ENCODE results near the gene CYLD.
A peak's percentile ranks its signal among the peaks of the same experiment; 100 is the strongest.

Gene CYLD

DNA sequence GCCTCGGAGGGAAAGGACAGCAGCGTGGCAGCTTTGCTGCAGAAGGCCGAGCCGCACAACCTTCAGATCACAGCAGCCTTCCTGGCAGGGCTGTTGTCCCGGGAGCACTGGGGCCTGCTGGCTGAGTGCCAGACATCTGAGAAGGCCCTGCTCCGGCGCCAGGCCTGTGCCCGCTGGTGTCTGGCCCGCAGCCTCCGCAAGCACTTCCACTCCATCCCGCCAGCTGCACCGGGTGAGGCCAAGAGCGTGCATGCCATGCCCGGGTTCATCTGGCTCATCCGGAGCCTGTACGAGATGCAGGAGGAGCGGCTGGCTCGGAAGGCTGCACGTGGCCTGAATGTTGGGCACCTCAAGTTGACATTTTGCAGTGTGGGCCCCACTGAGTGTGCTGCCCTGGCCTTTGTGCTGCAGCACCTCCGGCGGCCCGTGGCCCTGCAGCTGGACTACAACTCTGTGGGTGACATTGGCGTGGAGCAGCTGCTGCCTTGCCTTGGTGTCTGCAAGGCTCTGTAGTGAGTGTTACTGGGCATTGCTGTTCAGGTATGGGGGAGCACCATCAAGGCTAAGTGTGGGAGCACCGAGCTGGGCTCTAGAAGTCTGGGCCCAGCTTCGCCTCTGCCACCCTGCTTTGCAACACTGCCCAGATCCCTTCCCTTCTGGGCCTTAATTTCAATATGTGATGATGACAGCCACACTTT is 29.9 kb upstream of the CYLD start:
- peak; percentile 55 for DNase-seq

DNA sequence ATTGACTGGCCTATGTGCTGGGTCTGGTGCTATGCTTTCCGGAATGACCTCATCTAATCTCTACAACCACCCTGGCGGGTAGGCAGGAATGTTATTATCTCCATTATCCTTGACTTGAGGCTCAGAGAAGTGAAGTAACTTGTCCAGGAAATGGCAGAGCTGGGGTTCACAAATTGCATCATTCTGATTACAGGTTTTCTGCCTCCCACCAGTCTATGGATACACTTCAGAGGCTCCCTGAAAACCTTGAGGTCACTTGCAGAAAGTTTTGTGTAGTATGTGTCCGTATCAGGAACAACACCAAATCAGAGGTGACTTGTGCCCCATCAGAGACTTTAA is 29.4 kb upstream of the CYLD start:
- DNase-seq = no peak

DNA sequence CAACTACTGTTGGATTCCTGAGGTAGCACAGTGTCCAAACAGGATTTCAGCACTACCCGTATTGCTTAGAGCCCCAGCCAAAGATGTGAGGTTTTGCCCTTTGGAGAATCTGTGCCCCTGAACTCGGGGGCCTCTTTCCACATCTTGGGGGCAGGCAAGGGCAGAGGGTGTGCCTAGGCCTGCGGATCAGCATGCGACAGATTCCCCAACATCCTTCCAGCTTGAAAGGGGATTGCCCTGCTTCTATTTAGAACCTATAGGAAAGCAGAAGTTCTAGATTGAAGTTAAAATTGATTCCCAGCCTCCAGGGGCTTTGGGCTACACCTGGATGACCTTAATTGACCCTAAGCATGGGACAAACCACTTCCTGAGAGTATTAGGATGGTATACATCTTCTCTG is 28.9 kb upstream of the CYLD start:
- no peak for DNase-seq

DNA sequence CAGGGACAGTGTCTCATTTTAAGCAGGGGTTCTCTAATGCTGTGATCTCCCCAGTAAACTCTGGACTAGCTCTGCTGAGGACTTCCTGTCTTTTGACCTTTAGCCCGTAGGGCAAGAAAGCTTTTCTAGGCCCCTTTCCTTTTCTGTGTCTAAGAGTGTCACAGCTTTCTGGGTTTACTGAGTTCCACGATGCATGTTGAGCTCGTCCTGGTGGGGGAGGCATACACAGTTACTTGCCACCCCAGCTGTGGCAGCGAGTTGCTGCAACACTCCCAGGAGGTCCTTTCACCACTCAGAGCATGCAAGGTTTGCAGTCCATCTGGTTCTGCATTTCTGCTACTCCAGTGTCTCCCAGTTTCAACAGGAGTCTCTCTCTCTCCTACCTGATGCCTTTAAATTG is 24.8 kb upstream of the CYLD start:
- DNase-seq = no peak

DNA sequence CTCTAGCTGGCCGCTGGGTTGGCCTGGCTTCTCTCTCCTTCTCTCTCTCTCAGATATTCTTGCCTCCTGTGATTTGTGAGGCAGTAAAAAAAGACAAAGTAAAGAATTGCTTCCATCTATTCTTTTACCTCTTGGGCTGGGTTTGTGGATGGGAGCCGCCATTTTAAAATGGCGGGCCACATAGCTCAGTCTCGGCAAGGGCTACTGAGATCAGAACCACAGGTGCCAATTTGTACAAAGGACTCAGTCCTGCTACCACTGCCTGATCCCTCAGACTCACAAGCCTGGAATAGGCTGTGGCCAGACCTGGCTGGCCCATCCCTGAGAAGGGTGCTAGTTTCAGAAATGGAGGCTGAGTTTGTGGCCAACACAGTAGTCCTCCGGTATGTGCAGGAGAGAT is 24.4 kb upstream of the CYLD start:
- no peak for DNase-seq

DNA sequence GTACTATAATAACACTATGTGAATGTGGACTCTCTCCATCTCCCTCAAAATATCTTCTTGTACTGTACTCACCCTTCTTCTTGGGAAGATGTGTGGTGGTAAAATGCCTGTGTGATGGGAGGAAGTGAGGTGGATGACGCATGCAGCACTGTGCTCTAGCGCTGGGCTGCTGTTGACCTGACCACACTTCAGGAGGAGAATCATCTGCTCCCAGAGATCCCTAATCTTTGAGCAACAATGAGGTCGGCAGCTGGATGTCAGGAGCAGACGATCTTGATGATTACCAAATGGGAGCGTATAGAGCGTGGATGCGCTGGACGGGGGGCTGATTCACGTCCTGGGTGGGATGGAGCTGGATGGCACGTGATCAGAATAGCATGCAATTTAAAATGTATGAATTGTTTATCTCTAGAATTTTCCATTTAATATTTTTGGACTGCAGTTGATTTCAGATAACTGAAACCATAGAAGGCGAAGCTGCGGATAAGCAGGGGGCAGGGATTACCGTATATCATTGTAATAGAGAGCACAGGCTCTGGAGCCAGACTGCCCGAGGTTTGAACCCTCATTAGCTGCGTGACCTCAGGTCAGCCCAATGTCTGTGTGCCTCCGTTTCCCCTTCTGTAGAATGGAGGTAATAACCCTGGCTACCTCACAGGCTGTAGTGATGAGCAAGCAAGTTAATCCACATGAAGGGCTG is 23.7 kb upstream of the CYLD start:
- no peak for DNase-seq

DNA sequence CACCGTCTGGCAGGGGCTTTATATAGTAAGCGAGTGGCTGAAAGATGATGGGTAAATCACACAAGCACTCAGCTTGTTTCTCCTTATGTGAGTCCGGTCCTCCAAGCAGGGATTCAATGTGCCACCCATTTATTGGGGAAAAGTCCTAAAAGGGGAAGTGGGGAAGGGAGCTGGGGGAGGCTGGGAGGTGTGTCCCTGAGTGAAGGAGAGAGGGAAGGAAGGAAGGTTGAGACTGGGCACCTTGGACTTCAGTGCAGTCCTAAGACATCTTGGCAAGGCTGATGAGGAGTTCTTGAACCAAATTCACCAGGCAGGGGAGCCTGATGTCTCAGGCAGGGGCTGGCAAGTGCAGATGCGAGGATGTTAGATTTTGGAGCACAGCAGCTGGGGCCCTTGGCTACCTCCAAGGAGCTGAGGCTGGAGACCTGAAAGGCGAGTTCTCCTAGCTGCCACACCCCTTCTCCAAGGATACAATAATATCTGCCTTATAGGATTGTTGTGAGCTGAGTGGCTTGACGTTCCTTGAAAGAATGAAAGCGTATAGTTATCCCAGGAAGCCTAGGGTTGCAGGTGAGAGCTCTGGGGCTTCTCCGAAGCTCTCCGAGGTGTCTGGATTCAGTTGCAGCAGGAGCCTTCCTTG is 23.0 kb upstream of the CYLD start:
- no peak for DNase-seq

DNA sequence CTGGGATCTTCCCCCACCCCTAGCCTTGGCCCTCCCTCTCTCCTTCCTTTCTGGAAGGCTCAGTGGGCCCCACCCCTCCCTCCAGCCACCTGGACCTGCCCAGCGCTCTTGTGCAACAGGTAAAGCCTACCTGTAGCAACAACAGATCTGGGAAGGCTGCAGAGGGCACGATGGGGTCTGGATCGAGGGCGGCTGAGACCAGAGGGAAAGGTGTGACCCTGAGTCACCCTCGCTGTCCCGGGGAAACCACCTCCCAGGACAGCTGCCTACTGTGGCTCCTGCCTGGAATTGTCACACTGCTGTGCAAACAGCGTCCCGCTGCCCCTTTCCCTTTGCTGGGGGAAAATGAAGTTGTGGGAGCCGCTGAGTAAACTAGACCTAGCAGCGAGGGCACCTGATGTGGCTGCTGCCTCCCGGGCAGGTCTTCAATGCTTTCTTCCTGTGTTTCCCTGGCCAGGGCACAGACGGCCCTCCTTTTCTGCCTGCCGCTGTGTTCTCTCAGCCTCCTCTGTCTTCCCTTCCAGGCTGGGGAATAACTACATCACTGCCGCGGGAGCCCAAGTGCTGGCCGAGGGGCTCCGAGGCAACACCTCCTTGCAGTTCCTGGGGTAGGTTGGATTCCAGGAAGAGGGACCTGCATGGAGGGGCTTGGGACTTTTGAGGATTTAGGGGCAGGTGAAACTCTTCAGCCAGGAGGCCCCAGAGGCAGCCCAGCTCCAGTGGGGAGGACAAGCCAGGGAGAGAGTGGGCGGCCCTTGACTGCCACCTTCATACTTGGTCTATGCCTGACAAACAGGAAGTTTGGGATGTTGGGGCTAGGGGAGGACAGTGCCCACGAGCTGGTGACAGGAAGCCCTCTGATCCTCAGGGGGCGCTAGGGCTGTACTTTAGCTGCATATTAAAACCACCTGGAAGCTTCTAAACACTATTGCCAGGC is 22.2 kb upstream of the CYLD start:
- no peak for DNase-seq

DNA sequence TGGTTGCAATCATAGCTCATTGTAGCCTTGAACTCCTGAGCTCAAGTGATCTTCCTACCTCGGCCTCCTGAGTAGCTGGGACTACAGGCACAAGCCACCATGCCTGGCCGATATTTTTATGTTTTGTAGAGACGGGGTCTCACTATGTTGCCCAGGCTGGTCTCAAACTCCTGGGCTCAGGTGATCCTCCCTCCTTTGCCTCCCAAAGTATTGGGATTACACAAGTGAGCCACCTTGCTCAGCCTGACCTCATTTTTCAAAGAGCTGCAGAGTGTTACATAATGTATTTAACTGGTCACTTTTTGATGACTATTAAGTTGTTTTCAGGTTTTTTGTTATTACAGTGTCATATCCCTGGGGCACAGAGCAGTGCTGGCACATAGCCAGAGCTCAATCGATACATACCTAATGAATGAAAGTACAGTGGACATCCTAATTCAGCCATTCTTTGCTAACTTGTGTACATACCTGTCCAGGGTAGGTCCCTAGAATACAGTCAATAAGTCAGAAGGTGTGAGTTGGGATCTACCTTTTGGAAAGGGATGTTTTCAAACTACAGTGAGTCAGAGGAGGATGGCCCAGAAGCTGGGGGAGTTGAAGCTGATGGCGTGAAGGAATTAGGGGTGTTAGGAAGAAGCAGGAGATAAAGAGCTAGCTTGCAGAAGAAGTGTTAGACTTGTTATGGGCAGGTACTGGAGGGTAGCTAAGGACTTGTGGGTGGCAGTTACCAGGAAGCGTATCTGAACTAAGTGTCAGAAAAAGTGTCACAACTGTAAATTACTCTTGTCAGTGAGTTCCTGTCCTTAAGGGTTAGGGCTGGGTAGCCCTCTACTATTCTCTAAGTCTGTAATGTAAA is 20.1 kb upstream of the CYLD start:
- no peak for DNase-seq

DNA sequence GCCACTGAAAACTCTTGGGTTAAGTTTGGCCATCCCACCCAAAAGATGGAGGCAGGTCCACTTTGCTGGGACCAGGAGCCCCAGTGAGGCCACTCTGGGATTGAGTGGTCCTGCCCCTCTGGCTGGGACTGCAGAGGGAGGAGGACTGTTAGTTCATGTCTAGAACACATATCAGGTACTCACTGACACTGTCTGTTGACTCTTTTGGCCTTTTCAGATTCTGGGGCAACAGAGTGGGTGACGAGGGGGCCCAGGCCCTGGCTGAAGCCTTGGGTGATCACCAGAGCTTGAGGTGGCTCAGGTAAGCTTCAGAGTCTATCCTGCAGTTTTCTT is 19.5 kb upstream of the CYLD start:
- no peak for DNase-seq

DNA sequence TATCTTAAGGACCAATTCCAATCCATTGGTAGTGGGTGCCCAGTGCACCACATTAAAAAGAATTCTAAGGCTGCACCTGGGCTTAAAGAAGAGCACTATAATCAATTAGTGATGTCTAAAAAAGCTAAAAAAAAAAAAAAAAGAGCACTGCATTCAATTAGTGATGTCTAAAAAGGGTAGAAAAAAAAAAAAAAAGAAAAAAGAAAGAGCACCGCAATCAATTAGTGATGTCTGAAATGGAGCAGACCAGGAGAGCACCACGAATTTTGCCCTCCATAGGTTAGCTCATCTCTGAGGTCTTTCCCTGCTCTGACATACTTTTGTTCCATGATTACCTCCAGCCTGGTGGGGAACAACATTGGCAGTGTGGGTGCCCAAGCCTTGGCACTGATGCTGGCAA is 18.9 kb upstream of the CYLD start:
- DNase-seq = no peak

DNA sequence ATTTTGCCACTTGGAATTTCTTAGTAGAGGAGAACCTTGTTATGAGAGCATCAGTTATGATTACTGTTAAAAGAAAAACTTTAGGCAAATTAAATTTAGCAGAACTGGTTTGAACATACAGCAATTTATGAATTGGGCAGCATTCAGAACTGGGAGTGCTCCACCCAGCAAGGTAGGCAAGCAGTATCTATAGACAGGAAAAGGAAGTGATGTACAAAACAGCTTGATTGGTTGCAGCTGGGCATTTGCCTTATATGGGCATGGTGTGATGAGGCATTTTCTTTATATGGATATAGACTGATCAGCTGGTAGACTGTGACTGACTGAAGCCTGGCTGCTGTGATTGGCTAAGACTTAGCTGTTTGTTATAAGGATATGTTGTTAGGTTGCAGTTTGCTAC is 17.6 kb upstream of the CYLD start:
- DNase-seq = no peak

DNA sequence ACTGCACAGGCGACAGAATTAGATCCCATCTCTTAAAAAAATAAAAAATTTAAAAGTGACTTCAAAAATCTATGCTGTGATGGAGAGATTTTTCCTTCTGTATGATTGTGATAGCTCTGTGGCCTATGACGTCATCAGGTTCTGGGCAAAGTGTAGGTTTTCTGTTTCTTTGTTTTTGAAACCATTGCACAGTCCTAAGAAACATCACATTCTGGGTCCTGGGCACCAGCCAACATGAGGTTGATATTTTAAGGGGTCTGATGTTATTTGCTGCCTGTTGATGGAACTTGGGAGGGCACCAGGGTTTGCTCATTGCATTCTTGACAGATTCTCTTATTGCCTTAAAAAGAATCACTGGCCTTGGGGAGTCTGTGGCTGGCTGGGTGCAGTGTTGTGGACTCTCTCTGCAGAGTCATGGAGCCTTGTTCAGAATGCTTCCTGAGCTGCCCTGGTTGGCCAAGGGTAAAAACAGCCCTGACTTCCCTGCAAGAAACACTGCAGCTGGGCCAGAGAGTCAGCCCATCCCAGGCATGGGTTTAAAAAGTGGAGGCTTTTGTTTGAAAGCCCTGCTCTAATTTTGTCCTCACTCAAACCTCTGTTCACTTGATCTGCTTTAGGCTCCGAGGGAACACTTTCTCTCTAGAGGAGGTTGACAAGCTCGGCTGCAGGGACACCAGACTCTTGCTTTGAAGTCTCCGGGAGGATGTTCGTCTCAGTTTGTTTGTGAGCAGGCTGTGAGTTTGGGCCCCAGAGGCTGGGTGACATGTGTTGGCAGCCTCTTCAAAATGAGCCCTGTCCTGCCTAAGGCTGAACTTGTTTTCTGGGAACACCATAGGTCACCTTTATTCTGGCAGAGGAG is 10.5 kb upstream of the CYLD start:
- DNase-seq = no peak

DNA sequence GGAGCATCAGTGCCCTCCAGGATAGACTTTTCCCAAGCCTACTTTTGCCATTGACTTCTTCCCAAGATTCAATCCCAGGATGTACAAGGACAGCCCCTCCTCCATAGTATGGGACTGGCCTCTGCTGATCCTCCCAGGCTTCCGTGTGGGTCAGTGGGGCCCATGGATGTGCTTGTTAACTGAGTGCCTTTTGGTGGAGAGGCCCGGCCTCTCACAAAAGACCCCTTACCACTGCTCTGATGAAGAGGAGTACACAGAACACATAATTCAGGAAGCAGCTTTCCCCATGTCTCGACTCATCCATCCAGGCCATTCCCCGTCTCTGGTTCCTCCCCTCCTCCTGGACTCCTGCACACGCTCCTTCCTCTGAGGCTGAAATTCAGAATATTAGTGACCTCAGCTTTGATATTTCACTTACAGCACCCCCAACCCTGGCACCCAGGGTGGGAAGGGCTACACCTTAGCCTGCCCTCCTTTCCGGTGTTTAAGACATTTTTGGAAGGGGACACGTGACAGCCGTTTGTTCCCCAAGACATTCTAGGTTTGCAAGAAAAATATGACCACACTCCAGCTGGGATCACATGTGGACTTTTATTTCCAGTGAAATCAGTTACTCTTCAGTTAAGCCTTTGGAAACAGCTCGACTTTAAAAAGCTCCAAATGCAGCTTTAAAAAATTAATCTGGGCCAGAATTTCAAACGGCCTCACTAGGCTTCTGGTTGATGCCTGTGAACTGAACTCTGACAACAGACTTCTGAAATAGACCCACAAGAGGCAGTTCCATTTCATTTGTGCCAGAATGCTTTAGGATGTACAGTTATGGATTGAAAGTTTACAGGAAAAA is 9.7 kb upstream of the CYLD start:
- no peak for DNase-seq

DNA sequence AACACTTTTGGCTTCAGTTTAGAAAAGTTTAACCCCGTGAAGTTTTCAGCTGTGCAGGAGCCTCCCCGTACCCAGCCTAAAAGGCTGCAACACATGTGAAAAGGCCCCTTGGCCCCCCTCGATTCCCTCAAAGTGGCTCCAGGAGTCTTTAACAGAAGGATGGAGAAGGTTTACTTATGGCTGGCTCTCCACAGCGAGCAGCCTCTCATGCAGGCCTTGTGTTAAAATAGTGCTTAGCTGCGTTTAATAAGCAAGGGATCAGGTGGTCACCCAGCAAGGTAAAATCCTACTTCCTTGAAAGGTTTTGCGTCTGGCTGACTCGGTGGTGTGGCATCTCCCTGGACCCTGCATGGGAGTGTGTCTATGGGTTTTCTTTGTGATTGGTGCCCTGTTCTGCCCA is 8.4 kb upstream of the CYLD start:
- DNase-seq = no peak

DNA sequence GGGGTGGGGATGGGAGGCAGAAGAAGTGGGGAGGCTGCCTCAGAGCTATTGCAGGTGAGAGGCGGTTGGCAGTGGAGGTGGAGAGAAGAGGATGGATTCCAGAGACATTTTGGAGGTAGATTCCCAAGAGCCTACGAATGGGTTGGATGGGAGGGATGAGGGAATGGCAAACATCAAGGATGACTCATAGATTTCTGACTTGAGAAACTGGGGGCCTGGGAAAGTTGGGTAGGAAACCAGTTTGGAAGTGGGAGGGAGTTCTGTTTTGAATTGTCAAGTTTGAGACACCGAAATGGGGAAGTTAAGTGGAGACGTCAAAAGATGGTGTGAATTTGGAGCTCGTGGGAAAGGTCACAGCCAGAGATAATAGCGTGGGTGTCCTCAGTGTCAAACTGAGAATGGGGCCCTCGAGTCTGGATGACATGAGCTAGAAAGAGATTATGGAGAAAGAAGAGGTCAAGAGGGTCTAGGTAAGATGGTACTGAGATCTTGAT is 6.2 kb upstream of the CYLD start:
- no peak for DNase-seq

DNA sequence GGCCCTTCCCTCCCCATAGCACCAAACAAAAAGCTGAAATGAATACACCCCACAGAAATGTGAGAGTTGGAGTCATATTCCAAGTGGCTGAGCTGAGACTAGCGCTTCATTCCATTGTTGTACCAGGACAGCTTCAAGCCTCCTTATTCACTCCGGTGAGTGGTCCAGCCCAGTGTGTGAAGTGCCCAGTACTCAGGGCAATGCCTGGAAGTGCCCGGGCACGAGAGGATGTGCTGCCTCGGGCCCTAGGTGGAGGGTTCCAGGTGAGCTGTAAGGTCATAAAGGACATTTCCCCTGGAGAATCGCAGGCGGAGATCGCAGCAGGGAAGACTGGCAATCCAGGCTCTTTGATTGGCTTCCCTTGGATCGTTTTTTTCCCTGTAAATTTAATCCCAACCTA is 5.4 kb upstream of the CYLD start:
- no peak for DNase-seq

DNA sequence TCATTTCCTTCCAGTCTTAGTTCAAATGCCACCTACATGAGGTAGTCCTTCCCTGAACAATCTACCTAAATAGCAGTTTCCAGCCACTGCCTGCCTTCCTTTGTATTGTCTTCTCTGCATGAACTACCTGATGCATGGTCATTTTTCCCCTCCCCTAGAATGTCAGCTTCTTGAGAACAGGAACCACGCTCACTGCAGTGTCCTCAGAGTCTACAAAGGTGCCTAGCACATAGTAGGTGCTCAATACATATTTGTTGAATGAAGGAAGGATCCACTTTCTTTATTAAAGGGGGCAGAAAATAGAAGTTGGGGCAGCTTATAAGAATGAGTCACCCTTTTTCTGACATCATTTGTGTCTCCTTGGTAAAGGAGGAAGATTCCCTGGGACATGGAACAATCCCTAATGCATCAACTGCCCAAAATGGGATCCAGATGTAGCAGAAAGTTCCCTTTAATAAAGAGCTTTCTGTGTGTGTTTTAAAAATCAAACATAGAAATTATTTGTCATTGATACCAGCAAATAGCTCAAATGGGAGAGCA is 4.4 kb upstream of the CYLD start:
- DNase-seq = no peak

DNA sequence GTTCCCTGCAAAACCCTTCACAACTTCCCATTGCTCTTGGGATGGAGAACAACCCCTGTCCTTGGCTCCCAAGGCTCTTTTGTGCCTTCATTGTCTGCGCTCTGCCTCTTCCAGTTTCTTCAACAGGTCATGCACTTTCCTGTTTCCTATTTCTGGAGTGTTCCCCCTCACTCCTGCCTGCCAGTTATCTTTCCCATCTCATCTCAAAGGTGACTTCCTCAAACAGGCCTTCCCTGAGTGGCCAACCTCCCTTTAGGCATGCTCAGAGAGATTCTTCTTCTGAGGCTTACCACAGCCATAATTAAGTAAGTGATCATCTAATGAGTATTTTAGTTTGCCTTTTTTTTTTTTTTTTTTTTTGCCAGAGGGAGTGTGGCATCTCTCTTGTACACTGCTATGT is 2.9 kb upstream of the CYLD start:
- no peak for DNase-seq

DNA sequence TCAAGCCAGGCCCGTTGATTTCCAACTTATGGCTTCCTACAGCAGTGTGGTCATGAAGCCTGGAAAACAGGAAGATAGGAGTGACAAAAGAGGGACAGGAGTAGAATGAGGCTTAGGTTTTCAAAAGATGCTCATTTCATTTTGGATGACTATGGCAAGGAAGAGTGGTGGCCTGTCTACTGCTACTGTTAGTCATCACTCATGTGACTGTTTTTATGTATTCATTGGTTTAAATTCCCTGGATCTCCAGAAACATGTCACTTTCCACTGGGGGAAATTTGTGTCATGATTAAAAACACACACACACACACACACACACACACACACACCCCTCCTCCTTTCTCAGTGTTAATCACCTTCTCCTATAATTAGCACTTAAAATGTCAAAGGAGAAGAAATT is 1.1 kb upstream of the CYLD start:
- DNase-seq = no peak

Measured in NCI-H1694 treated with DMSO at 0.1 percent for 48 hours (cell line).